ENCODE measurements around the gene SLC34A3. TPM values are rescaled to one million over a fixed set of nuclear protein-coding genes. Genes with fewer than 3 reads are reported as not detected.

SLC34A3 gene
- polyA plus RNA-seq, 1 experiment: not detected

DNA sequence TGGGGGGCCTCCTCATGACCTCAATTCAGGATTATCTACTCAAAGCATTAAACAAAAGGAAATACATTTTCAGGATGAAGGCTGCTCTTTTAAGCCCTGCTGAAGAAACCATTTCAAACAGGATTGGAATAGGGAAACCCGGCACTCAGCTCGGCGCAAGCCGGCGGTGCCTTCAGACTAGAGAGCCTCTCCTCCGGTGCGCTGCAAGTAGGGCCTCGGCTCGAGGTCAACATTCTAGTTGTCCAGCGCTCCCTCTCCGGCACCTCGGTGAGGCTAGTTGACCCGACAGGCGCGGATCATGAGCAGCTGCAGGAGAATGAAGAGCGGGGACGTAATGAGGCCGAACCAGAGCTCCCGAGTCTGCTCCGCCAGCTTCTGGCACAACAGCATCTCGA lies 26.0 kb upstream of the SLC34A3 start:
- ChIA-PET CTCF (interaction anchor here (1.7 kb wide), 1 partner anchor 32 kb away, joined by 12 read pairs; no protein-coding TSS in a partner anchor), POLR2A (interaction anchor here (0.6 to 2.3 kb wide), 6 partner anchors 12 to 119 kb away, joined by 3 to 14 read pairs (median 3); partner anchors contain the start of genes ANAPC2, RNF208, SSNA1 and TUBB4B)
- H3K4me3 ChIP-seq (ENCODE audit: low read depth, low read length): peak overlapping the region; percentile 97
- no peaks in the 10 kb centered on the region for H3K27me3 ChIP-seq (ENCODE audit: control insufficient read depth, insufficient read depth, low read length)
- H3K27ac ChIP-seq (ENCODE audit: low read depth, low read length): peak overlapping the region; percentile 39
- DNase-seq (ENCODE audit: low read depth, low spot score): no peak
- H3K9me3 ChIP-seq (ENCODE audit: control insufficient read depth, insufficient read depth, low read length): no peaks in the 10 kb centered on the region; the same call in 1 of the 2 replicates
- TF ChIP-seq, protein P1, sequence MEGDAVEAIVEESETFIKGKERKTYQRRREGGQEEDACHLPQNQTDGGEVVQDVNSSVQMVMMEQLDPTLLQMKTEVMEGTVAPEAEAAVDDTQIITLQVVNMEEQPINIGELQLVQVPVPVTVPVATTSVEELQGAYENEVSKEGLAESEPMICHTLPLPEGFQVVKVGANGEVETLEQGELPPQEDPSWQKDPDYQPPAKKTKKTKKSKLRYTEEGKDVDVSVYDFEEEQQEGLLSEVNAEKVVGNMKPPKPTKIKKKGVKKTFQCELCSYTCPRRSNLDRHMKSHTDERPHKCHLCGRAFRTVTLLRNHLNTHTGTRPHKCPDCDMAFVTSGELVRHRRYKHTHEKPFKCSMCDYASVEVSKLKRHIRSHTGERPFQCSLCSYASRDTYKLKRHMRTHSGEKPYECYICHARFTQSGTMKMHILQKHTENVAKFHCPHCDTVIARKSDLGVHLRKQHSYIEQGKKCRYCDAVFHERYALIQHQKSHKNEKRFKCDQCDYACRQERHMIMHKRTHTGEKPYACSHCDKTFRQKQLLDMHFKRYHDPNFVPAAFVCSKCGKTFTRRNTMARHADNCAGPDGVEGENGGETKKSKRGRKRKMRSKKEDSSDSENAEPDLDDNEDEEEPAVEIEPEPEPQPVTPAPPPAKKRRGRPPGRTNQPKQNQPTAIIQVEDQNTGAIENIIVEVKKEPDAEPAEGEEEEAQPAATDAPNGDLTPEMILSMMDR (IDR thresholded peaks at IDR 0.05; ENCODE audit: low read depth, low read length): no peak

- POLR2A ChIA-PET: interaction anchor here (0.6 to 2.3 kb wide), 6 partner anchors 11 to 119 kb away, joined by 3 to 14 read pairs (median 3); partner anchors contain the start of genes ANAPC2, RNF208, SSNA1 and TUBB4B
- TF ChIP-seq, protein P1 (IDR thresholded peaks at IDR 0.05; ENCODE audit: low read depth, low read length): no peak
Measured at GRCh38 chr9:137205126-137206069, 25.3 kb upstream of the SLC34A3 start, which contains the start of the genes NDOR1 and TMEM203. TSS of gene NDOR1 (plus strand) at chr9:137205700. CDS start at chr9:137205778, 78 bp downstream. TSS of gene TMEM203 (minus strand) at chr9:137205648. CDS start at chr9:137205414, 234 bp downstream.

DNA sequence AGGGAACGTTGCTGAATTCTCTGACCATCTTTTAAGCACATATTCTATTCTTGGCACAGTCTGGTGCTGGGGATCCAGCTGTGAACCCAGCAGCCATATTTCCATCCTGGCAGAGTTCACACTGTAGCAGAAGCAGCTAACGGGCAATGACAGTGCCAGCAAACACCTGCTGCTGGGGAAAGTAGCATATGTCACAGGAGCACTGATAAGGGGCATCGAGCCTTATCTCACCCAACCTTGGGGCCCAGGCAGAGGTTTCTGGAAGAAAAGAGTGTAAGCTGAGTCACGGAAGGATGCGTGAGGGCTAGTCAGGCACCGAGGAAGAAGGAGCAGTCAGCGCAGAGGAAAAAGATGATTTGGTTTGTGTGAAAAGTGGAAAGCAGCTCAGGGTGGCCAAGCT lies 24.1 kb upstream of the SLC34A3 start:
- no peak for DNase-seq (ENCODE audit: low read depth, low spot score)
- Histone ChIP-seq H3K27me3 (ENCODE audit: control insufficient read depth, insufficient read depth, low read length) (no peaks in the 10 kb centered on the region), H3K4me3 (ENCODE audit: low read depth, low read length) (peak overlapping the region; percentile 97), H3K9me3 (ENCODE audit: control insufficient read depth, insufficient read depth, low read length) (no peaks in the 10 kb centered on the region; the same call in 1 of the 2 replicates), H3K27ac (ENCODE audit: low read depth, low read length) (peak overlapping the region; percentile 21)
- TF ChIP-seq, protein P1 (IDR thresholded peaks at IDR 0.05; ENCODE audit: low read depth, low read length): no peak
- POLR2A ChIA-PET: no interaction called here
- CTCF ChIA-PET: no interaction called here

More at GRCh38 chr9:137205126-137206069, 25.3 kb upstream of the SLC34A3 start, which contains the start of the genes NDOR1 and TMEM203:
- Histone ChIP-seq H3K4me3 (ENCODE audit: low read depth, low read length) (peak within 1 kb of the TSS; percentile 97), H3K27ac (ENCODE audit: low read depth, low read length) (peak within 1 kb of the TSS; percentile 39), H3K27me3 (ENCODE audit: control insufficient read depth, insufficient read depth, low read length) (no peaks in the 10 kb centered on the region), H3K9me3 (ENCODE audit: control insufficient read depth, insufficient read depth, low read length) (no peaks in the 10 kb centered on the region; the same call in 1 of the 2 replicates)
- CTCF ChIA-PET: interaction anchor here (1.7 kb wide), 1 partner anchor 31 kb away, joined by 12 read pairs; no protein-coding TSS in a partner anchor
- DNase-seq (ENCODE audit: low read depth, low spot score): no peak

DNA sequence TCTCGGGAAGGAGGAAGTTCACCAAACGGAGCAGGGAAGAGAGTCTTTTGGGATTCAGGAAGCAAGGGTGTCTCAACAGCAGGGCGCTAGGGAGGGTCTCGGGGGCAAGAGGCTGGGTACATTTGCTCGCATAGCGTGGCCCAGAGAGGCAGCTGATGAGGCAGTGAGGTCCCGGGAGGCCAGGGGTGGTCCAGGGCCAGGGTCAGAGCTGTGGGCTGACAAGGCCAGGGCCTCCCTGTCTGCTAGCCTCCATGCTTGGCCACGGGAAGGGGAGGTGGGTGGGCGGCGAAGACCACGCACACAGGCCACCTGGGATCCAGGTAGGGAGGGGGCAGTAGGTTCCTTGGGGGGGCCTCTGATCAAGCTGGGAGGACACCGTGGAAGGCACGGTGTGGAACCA lies 19.2 kb upstream of the SLC34A3 start:
- POLR2A ChIA-PET: no interaction called here
- Histone ChIP-seq H3K9me3 (ENCODE audit: control insufficient read depth, insufficient read depth, low read length) (no peaks in the 10 kb centered on the region; the same call in 1 of the 2 replicates), H3K27ac (ENCODE audit: low read depth, low read length) (no peak overlapping the region), H3K27me3 (ENCODE audit: control insufficient read depth, insufficient read depth, low read length) (no peaks in the 10 kb centered on the region), H3K4me3 (ENCODE audit: low read depth, low read length) (no peak overlapping the region)
- CTCF ChIA-PET: no interaction called here
- DNase-seq (ENCODE audit: low read depth, low spot score): no peak
- TF ChIP-seq, protein P1 (IDR thresholded peaks at IDR 0.05; ENCODE audit: low read depth, low read length): no peak

All from AG04450 (cell line).